SH-SY5Y (cell line): Measurements from ENCODE around the gene PCDH9.

Source experiments
- GATA2 ChIP-seq: IDR thresholded peaks from 2 replicates; pipeline ENCODE4 v1.6.1; 2011; ENCODE audit warnings: mild to moderate bottlenecking, low read depth, low read length
- GATA3 ChIP-seq: IDR thresholded peaks from 2 replicates; pipeline ENCODE4 v1.6.1; 2011; ENCODE audit warnings: low read depth, mild to moderate bottlenecking, low read length, moderate library complexity

The PCDH9 gene

DNA sequence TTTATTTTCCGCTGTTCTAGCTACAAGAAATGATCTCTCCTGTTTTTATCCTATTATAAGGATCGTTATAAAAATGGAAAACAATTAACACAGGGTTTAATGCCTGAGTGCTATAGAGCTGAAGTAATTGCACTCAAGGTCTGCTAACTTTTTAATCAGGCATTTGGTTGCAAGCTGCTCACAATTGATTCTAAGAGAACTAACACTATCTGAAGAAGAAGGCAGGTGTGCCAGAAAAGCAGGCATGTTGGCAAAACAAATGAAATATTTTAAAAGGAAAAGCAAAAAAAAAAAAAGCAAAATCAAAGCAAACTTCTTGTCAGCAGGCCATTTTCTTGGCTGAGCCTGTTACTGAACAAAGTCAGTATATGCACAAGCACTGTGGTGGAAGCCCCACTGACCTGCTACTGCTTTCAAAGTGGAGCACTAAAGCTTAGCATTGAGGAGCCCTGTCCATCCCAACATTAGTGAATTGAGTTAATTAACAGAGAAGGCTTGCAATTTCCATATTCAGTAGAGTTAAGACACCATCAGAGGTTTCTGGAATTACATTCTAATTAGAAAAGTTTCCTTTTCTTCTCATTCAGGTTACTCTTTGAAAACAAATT lies 574.2 kb downstream of the PCDH9 start:
- TF ChIP-seq GATA3 (no peak), GATA2 (no peak)

GRCh38 chr13:66644855-66645460 lies 585.2 kb downstream of the PCDH9 start:
- TF ChIP-seq GATA3 (no peak), GATA2 (no peak)

- TF ChIP-seq GATA2 (no peak), GATA3 (no peak)
These were observed 589.9 kb downstream of the PCDH9 start for GRCh38 chr13:66640231-66640630.

DNA sequence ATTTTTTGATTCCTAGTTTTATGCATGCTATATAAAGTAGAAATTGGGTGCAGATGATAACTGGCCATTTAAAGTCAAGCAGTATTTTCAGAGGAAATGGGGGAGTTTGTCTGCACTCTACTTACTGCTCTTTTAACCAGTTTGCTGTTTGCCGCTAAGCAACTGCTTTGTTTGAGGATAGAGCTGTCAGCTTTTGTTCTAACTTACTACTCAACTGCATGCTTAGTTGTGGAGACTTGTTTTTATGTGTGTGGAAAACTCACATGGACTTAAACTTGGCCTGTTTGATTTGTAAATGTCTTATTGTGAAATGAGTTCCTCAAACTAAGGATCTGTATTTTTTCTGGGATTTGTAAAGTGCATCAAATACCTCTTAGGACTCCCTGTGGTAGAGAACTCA lies 591.1 kb downstream of the PCDH9 start:
- TF ChIP-seq GATA3 = no peak
- TF ChIP-seq GATA2 = no peak

GRCh38 chr13:66635526-66635925 lies 594.6 kb downstream of the PCDH9 start:
- no peak for TF ChIP-seq GATA3
- TF ChIP-seq GATA2 = no peak

DNA sequence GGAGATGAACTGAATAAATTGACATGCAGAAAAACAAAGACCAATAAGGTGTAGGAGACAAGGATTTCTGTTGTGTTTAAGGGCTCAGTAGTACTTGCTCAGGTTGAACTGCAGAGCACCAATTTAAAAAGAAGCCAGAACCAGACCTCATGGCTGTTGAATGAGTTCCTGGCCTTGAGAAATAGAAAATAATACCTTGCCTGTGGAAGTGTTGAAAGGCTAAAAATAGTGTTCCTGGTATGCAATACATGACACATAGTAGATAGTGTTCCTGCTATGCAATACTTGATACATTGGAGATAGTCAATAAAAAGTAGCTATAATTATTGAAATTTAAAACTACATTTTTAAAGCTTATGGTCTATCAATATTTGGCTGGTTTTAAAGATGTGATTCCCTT lies 595.8 kb downstream of the PCDH9 start:
- no peak for TF ChIP-seq GATA3

- no peak for TF ChIP-seq GATA2
- no peak for TF ChIP-seq GATA3
These were observed 602.6 kb downstream of the PCDH9 start for GRCh38 chr13:66627512-66627911.

- TF ChIP-seq GATA3 (no peak), GATA2 (no peak)
These were observed 605.8 kb downstream of the PCDH9 start for GRCh38 chr13:66624302-66624701.

DNA sequence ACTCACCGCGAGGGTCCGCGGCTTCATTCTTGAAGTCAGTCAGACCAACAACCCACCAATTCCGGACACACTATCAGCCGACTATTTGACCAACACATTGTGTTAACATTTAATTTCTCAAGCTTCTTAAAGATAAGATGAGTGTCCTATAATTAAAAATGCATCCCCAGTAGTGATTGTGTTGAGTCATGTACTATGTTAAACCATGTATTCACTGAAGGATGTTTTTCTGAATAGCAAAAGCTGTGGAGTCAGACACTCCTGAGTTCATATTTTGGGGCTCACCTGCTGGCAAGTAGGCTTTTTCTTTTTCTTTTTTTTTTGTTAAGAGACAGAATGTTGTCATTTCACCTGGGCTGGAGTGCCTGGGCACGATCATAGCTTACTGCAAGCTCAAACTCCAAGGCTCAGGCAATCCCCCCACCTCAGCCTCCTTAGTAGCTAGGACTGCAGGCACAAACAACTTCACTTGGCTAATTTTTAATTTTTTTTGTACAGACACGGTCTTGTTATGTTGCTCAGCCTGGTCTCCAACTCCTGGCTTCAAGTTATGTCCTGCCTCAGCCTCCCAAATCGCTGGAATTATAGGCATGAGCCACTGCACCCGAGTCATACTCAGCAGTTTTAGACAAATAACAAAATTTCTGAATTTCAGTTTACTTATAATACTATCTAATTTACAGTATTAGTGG lies 606.9 kb downstream of the PCDH9 start:
- TF ChIP-seq GATA2 (no peak), GATA3 (no peak)

GRCh38 chr13:66618702-66619101 lies 611.4 kb downstream of the PCDH9 start:
- TF ChIP-seq GATA3 (no peak), GATA2 (no peak)

GRCh38 chr13:66617786-66618185 lies 612.4 kb downstream of the PCDH9 start:
- TF ChIP-seq GATA2 = no peak
- TF ChIP-seq GATA3 = no peak

DNA sequence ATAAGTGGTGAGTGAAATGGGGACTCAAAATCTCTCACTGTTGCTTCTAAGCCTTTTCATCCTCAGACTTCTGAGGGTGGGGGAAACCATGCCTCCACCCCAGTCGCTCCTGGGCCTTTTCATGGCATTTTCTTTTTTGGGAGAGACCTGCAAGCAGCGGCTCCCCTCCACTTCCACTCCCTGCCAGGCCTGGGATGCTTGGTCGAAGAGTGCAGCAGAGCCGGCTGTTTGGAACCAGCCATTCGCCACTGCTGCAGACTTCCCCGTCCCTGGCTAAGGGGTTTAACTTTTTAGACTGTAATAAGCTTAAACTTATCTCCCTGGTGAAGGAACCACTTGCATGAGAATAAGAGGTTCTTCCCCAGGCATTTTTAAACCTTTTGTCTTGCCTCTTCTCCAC lies 617.2 kb downstream of the PCDH9 start:
- no peak for TF ChIP-seq GATA3
- TF ChIP-seq GATA2 = no peak

DNA sequence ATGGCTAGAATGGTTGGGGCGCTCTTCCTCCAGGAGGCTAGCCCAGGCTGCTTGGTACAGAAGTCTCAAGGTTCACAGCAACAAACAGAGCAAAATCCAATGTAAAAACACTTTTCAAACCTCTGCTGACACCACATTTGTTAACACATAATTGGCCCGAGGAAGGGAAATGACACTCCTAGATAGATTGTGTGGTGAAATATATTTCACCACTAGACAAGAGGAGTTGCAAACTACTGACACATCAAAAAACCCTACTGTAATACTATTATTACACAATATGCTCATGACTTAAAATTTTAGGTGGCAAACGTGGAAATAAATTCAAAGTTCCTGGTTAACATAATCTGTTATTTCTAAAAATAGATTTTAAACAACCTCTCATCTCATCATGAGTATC lies 643.6 kb downstream of the PCDH9 start:
- TF ChIP-seq GATA3 (no peak), GATA2 (no peak)

DNA sequence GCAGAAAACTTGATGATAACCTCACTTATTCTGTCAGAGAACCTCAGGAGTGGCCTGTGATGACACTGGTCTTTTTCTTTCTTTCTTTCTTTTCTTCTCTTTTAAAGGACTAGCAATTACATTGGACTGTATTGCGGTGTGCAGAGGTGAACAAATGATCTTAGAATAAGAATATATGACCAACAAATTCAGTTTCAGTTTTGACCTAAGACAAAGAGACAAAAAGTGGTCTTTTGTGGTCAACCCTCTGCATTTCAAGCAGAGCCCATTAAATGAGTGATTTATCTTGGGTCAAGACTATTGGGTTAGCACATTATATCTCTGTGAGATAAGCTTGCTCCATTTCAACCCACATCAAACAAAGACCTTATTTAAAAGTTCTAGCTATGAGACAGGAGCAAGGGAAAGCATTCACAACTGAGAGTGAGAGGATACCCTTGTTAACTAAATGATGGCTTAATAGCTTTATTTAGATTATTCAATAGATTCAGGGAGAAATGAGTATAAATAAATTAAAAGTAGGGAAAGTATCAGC lies 644.4 kb downstream of the PCDH9 start:
- TF ChIP-seq GATA2 (no peak), GATA3 (no peak)

- TF ChIP-seq GATA2 (no peak), GATA3 (no peak)
These were observed 648.5 kb downstream of the PCDH9 start for GRCh38 chr13:66581675-66582074.

DNA sequence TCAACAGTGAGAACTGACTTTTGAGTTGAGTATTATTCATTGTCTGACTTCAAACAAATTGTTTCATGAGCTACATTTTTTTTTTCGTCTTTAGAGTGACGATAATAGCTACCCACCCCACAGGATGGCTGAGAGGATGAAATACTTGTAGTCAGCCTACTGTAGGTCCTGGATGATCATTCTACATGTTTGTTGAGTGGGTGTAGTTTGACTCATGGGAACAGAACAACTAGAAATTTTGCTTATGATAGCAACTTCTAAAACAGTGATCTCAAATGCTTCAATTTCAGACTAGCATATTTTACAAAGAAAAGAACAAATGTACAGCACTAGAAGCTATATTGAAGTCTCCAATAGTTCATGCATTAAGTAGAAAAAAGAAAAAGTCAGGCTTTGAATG lies 651.8 kb downstream of the PCDH9 start:
- no peak for TF ChIP-seq GATA2
- no peak for TF ChIP-seq GATA3
